NCI-H2196 (cell line): ENCODE results near the gene SEC61G.
A peak's percentile ranks its signal among the peaks of the same experiment; 100 is the strongest.

ENCODE experiments used
- DNase-seq: peaks from one replicate; lab custom pipeline; 2025; ENCODE audit not compliant: unreplicated experiment; lab: John Stamatoyannopoulos, UW

Gene SEC61G

GRCh38 chr7:54758702-54759592 lies at the start of gene SEC61G:
Gene SEC61G (minus strand): TSS chr7:54759211. CDS start chr7:54757588, 1,623 bp downstream.
- peak; percentile 96 for DNase-seq

- no peak for DNase-seq
These were observed 43.8 kb upstream of the SEC61G start for GRCh38 chr7:54802841-54803240.

GRCh38 chr7:54802114-54802513 lies 43.1 kb upstream of the SEC61G start:
- DNase-seq, result no peak

- no peak for DNase-seq
These were observed 40.8 kb upstream of the SEC61G start for GRCh38 chr7:54799792-54800191.

GRCh38 chr7:54798530-54798929 lies 39.5 kb upstream of the SEC61G start:
- DNase-seq, result no peak

- DNase-seq, result no peak
These were observed 37.8 kb upstream of the SEC61G start for GRCh38 chr7:54796853-54797252.

DNA sequence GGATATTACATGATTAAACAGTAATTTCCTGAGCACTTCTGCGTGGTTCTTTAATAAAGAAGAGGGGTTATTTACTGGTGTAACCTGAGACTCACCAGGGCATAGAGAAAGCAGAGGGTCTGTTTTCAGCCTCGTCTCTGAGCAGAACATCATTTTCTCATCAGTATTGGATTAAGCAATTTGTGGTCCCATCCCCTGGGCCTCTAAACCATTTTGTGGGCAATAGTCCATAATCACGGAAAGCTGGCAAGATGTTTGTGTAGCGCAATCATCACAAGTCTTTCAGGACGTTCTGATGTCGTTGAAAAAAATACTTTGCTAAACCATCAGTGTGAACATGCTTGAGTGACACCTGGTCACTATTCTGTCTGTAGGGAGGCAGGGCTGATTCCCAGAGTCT lies 37.1 kb upstream of the SEC61G start:
- DNase-seq, result no peak

- DNase-seq, result no peak
These were observed 33.4 kb upstream of the SEC61G start for GRCh38 chr7:54792383-54792782.

DNA sequence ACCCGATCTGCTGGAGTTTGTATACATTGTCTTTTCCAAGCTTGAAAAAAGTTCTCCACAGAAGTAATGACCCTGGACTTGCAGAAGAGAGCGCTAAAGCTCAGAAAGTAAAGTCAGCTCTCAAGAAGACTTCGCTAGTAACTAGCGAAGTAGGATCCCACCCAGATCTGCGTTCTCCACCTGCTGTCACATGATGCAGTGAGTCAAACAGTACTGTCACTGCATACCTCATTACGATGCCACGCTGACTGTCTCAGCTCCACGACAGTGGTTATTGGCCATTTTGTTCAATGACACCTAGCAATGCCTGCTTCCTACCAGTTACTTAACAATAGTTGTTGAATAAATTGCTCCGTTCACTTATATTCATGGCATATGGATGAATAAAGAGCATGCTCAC lies 29.7 kb upstream of the SEC61G start:
- peak; percentile 82 for DNase-seq

- DNase-seq, result no peak
These were observed 26.2 kb upstream of the SEC61G start for GRCh38 chr7:54785261-54785660.

- no peak for DNase-seq
These were observed 24.9 kb upstream of the SEC61G start for GRCh38 chr7:54783952-54784351.

- no peak for DNase-seq
These were observed 23.8 kb upstream of the SEC61G start for GRCh38 chr7:54782829-54783228.

DNA sequence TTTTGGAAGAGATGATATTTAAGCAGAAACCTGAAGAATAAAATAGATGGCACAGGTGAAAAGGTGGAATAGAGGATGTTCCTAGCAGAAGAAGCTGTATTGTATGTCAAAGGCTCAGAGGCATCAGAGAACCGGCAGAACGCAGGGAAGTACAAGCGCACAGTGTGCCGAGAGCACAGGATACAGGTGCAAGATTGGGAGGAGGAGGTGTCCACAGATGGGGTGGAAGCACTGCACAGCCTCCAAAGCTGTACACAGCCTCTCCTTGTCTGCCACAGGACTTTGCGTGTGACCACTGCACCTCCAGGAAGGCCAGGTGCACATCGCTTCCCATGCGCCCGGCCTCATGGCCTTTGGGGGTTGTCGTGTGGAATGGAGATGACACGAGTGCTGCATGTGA lies 23.3 kb upstream of the SEC61G start:
- DNase-seq, result no peak

GRCh38 chr7:54781134-54781920 lies 22.3 kb upstream of the SEC61G start:
- DNase-seq, result no peak

GRCh38 chr7:54780490-54780889 lies 21.5 kb upstream of the SEC61G start:
- no peak for DNase-seq

- DNase-seq, result no peak
These were observed 19.9 kb upstream of the SEC61G start for GRCh38 chr7:54778696-54779540.

- DNase-seq, result no peak
These were observed 19.2 kb upstream of the SEC61G start for GRCh38 chr7:54778166-54778565.

- DNase-seq, result no peak
These were observed 16.1 kb upstream of the SEC61G start for GRCh38 chr7:54774785-54775740.

GRCh38 chr7:54773472-54774399 lies 14.7 kb upstream of the SEC61G start:
- DNase-seq, result peak; percentile 83
